Mucosa of descending colon (tissue), 3 donors: ENCODE data around the gene ZNF605. TPM values are rescaled to one million over a fixed set of nuclear protein-coding genes. Genes with fewer than 3 reads are reported as not detected.
"Not testable (repeated sequence)": the region's sequence is repeated elsewhere in the genome, so short reads cannot be mapped to it uniquely, and the experiment has no call there.

Source experiments
- ATAC-seq: fragments of 200-7000 bp; cut with Tn5 transposase; one replicate; pipeline ENCODE4 v1.9.1; 2020; ENCODE audit warnings: mild to moderate bottlenecking, moderate library complexity
- DNase-seq, 3 donors: peaks; one replicate each; pipeline ENCODE4 v3.0.0-alpha.2; 2020
- H3K36me3 ChIP-seq: fragments of 200-600 bp; one replicate; pipeline ENCODE4 v1.8.0; 2021; ENCODE audit warnings: low read depth, mild to moderate bottlenecking
- H3K4me1 ChIP-seq: fragments of 200-600 bp; one replicate; pipeline ENCODE4 v1.8.0; 2021; ENCODE audit warnings: low read depth, mild to moderate bottlenecking
- H3K4me3 ChIP-seq: fragments of 200-600 bp; one replicate; pipeline ENCODE4 v1.8.0; 2021; ENCODE audit warnings: mild to moderate bottlenecking
- H3K9me3 ChIP-seq: fragments of 200-600 bp; one replicate; pipeline ENCODE4 v1.8.0; 2021; ENCODE audit warnings: mild to moderate bottlenecking
- CTCF ChIP-seq: fragments of 200-600 bp; IDR thresholded peaks from one replicate; pipeline ENCODE4 v1.8.0; 2022; ENCODE audit warnings: antibody characterized with exemption, mild to moderate bottlenecking
- intact Hi-C, 2 donors: fragments of 100-400 bp; cut with DNase I in 1 of 2; cut with micrococcal nuclease in 1 of 2; formaldehyde crosslinking; loops; one replicate each; pipeline versions ENCODE4 v1.11.0 to v1.11.1; 2022; cut with DNase I, micrococcal nuclease
- total RNA-seq, 3 donors: library from RNA; stranded (reverse); fragmentation: NEBNext Ultra II Directional in 2 of 3; extraction: Animal tissue kit (Norgen Biotek cat#: 25700) in 2 of 3; gene quantifications; one replicate each; pipeline versions ENCODE4 v1.2.1 to v1.2.4, GENCODE V29; 2021 to 2023
- donor health status: DM: no; HTN: no; CAD: no; lungs with moderate emphysema.
- donor health status: DM: no; HTN: no; CAD: no.
- donor health status: DM: no; HTN: yes; CAD: no.

Gene ZNF605
- total RNA-seq, 3 donors from 2014 or later: 7.9 to 19.0 (median 8.0) TPM

GRCh38 chr12:132886529-132887477 is 69.3 kb downstream of the ZNF605 start:
- no peak for TF ChIP-seq CTCF
- Histone ChIP-seq H3K4me1 (no peaks in the 10 kb centered on the region), H3K36me3 (peaks cover 4% of the 10 kb centered on the region), H3K4me3 (peak overlapping the region; percentile 57), H3K9me3 (no peaks in the 10 kb centered on the region)
- DNase-seq (peak in 2 of 3 donors; percentile 21 to 63), ATAC-seq (no peak)
- intact Hi-C loops: no loop called here

- no peaks in the 10 kb centered on the region for H3K36me3 ChIP-seq
- no peak for TF ChIP-seq CTCF
Observed at GRCh38 chr12:132881818-132882217, 74.3 kb downstream of the ZNF605 start.

GRCh38 chr12:132874620-132875019 is 81.5 kb downstream of the ZNF605 start:
- H3K36me3 ChIP-seq: peaks cover 14% of the 10 kb centered on the region
- DNase-seq, H3K4me3 ChIP-seq, H3K9me3 ChIP-seq, H3K4me1 ChIP-seq, intact Hi-C loops, ATAC-seq: not testable (repeated sequence)

More at GRCh38 chr12:132881818-132882217, 74.3 kb downstream of the ZNF605 start:
- DNase-seq: peak in 1 of 3 donors; percentile 18
- peak; percentile 19 for ATAC-seq
- Histone ChIP-seq H3K4me3 (no peak overlapping the region), H3K9me3 (no peaks in the 10 kb centered on the region), H3K4me1 (no peaks in the 10 kb centered on the region)
- intact Hi-C loops: no loop called here

- TF ChIP-seq CTCF: no peak
- Histone ChIP-seq H3K9me3 (no peaks in the 10 kb centered on the region), H3K36me3 (peaks cover 14% of the 10 kb centered on the region), H3K4me3 (no peak overlapping the region), H3K4me1 (no peaks in the 10 kb centered on the region)
- no peak for DNase-seq
- ATAC-seq: no peak
- intact Hi-C loops: no loop called here
Observed at GRCh38 chr12:132874175-132874574, 81.9 kb downstream of the ZNF605 start.

GRCh38 chr12:132873724-132874123 is 82.4 kb downstream of the ZNF605 start:
- Histone ChIP-seq H3K9me3 (no peaks in the 10 kb centered on the region), H3K36me3 (peaks cover 14% of the 10 kb centered on the region), H3K4me3 (no peak overlapping the region), H3K4me1 (no peaks in the 10 kb centered on the region)
- ATAC-seq: no peak
- intact Hi-C loops: no loop called here
- no peak for TF ChIP-seq CTCF
- DNase-seq: no peak

GRCh38 chr12:132872975-132873421 is 83.1 kb downstream of the ZNF605 start:
- Histone ChIP-seq H3K4me3 (no peak overlapping the region), H3K36me3 (peaks cover 14% of the 10 kb centered on the region), H3K4me1 (no peaks in the 10 kb centered on the region), H3K9me3 (no peaks in the 10 kb centered on the region)
- intact Hi-C loops: no loop called here
- DNase-seq (no peak), ATAC-seq (peak; percentile 72)
- no peak for TF ChIP-seq CTCF
